Activated T-helper 2 cell treated with anti-CD3 and anti-CD28 coated beads, Interferon-gamma antibody, Interleukin-2, Interleukin-4, amounts not matched to agents 10 μg/mL and 5 μg/mL and 100 μg/mL, durations not matched to agents 14 hours and 24 hours and 36 hours (primary cell): Measurements from ENCODE around the gene CLMN. TPM values are rescaled to one million over a fixed set of nuclear protein-coding genes. Genes with fewer than 3 reads are reported as not detected.

Experiments
- DNase-seq: peaks from one replicate; pipeline ENCODE4 v3.0.0; 2021; ENCODE audit warnings: low spot score
- H3K27ac Mint-ChIP-seq: one replicate; pipeline ENCODE4 v1.8.0; 2021; ENCODE audit warnings: mixed read lengths
- H3K27me3 Mint-ChIP-seq: one replicate; pipeline ENCODE4 v1.8.0; 2021; ENCODE audit warnings: low read depth, mixed read lengths
- H3K36me3 Mint-ChIP-seq: one replicate; pipeline ENCODE4 v1.8.0; 2021; ENCODE audit warnings: low read depth, mixed read lengths
- H3K4me1 Mint-ChIP-seq: one replicate; pipeline ENCODE4 v1.8.0; 2021; ENCODE audit warnings: low read depth, mixed read lengths
- H3K4me3 Mint-ChIP-seq: one replicate; pipeline ENCODE4 v1.8.0; 2021; ENCODE audit warnings: low read depth, mild to moderate bottlenecking, moderate library complexity, mixed read lengths
- H3K9me3 Mint-ChIP-seq: one replicate; pipeline ENCODE4 v1.8.0; 2021; ENCODE audit warnings: mixed read lengths
- intact Hi-C: fragments of 100-400 bp; cut with micrococcal nuclease; formaldehyde crosslinking; loops from one replicate; pipeline ENCODE4 v1.15.1; 2023
- total RNA-seq: library from RNA; stranded (reverse); gene quantifications from 2 replicates; pipeline ENCODE4 v1.2.3, GENCODE V29; 2022

The CLMN gene
- total RNA-seq, 1 donor from 2014 or later = 1.3 TPM

GRCh38 chr14:95238487-95239298 lies 81.0 kb downstream of the CLMN start:
- H3K4me1 Mint-ChIP-seq = no peaks in the 10 kb centered on the region
- H3K36me3 Mint-ChIP-seq = no peaks in the 10 kb centered on the region
- peaks cover 7% of the 10 kb centered on the region for H3K27me3 Mint-ChIP-seq
- no peaks in the 10 kb centered on the region for H3K9me3 Mint-ChIP-seq
- no peak overlapping the region for H3K4me3 Mint-ChIP-seq
- H3K27ac Mint-ChIP-seq = no peak overlapping the region
- intact Hi-C loops = no loop called here
- DNase-seq = no peak

- H3K36me3 Mint-ChIP-seq = no peaks in the 10 kb centered on the region
- no peaks in the 10 kb centered on the region for H3K9me3 Mint-ChIP-seq
- H3K27me3 Mint-ChIP-seq = peaks cover 5% of the 10 kb centered on the region
- intact Hi-C loops = no loop called here
- H3K4me3 Mint-ChIP-seq = no peak overlapping the region
- no peak overlapping the region for H3K27ac Mint-ChIP-seq
- no peaks in the 10 kb centered on the region for H3K4me1 Mint-ChIP-seq
- DNase-seq = no peak
Measured at GRCh38 chr14:95237958-95238340, 81.8 kb downstream of the CLMN start.

DNA sequence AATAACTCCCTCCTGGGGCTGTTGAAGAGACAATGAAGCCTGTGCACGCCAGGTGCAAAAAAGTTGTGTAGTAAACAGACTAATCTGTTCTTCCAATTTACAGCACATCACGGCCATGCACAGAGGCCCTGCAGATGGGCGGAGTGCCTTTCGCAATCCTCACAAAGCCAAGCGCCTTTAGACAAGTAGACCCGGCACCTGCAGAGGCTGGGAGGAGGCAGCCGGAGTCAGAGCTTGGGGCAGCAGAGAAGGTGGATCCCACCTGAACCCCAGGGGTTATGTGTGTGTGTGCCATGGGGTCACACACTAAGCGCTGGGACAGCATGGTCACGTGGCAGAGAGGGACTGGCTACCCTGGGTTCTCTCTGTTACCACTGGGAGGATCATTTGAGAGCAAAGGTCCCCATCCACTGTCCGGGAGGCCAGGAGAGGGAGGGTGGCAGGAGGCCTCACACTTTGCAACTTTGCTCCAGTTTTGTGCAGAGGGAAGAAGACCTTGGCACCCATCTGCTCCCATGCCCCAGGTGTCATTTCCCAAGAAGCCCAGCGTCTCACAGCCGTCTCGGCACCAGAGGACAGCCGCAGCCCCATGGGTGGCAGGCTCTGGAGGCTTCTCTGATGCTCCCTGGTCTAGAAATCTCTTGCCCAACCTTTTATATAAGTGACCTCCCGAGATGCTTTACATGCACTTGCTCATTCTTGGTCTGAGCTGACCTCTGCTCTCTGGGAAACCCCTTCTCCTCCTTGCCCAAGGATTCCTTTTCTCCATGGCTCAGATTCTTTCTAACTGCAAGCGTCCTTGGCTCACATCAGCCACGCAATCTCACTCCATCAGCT lies 82.4 kb downstream of the CLMN start:
- intact Hi-C loops = no loop called here
- Mint-ChIP-seq H3K27me3 (peaks cover 5% of the 10 kb centered on the region), H3K9me3 (no peaks in the 10 kb centered on the region), H3K27ac (no peak overlapping the region), H3K4me3 (no peak overlapping the region), H3K4me1 (no peaks in the 10 kb centered on the region), H3K36me3 (no peaks in the 10 kb centered on the region)
- no peak for DNase-seq

DNA sequence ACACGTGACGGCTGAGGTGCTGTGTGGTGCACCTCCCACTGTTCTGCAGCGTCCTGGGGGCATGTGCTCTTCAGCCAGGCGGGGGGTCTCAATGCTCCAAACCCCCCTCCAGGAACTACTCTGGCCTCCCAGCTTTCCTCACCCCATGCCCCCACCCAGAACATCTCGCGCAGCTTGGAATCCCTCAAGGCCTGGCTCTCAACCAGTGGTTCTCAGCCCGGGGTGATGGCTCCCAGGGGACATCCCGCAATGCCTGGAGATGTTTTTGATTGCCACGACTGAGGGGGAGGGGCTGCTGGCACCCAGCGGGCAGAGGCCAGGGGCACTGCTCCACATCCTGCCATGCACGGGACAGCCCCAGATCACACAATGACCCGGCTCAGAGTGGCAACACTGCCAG lies 83.5 kb downstream of the CLMN start:
- H3K27ac Mint-ChIP-seq = no peak overlapping the region
- H3K4me1 Mint-ChIP-seq = no peaks in the 10 kb centered on the region
- no peak overlapping the region for H3K4me3 Mint-ChIP-seq
- H3K9me3 Mint-ChIP-seq = no peaks in the 10 kb centered on the region
- intact Hi-C loops = no loop called here
- DNase-seq = no peak
- H3K27me3 Mint-ChIP-seq = peaks cover 5% of the 10 kb centered on the region
- no peaks in the 10 kb centered on the region for H3K36me3 Mint-ChIP-seq

- Mint-ChIP-seq H3K4me3 (no peak overlapping the region), H3K36me3 (no peaks in the 10 kb centered on the region), H3K4me1 (no peaks in the 10 kb centered on the region), H3K27ac (no peak overlapping the region), H3K27me3 (peaks cover 5% of the 10 kb centered on the region), H3K9me3 (no peaks in the 10 kb centered on the region)
- DNase-seq = no peak
- intact Hi-C loops = no loop called here
Measured at GRCh38 chr14:95235767-95236166, 83.9 kb downstream of the CLMN start.

DNA sequence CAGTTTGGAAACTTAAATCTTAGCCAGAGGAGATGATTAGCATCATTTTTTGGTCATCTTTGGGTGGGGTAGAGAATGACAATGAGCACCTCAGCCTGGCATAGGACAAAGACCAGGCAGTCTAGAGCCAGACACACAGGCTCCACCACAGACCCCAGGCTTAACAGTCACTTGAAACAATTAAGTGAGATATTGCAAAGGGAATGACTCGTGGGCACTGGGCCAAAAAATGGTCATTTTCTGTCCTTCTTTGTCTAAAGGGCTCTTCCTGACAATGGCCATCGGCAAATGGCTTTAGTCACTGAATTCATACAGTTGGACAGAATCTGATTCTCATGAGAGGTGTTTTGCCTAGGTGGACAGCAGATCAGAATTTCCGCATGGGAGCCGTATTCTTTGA lies 84.4 kb downstream of the CLMN start:
- intact Hi-C loops = no loop called here
- Mint-ChIP-seq H3K4me1 (no peaks in the 10 kb centered on the region), H3K4me3 (no peak overlapping the region), H3K27ac (no peak overlapping the region), H3K27me3 (peaks cover 5% of the 10 kb centered on the region), H3K9me3 (no peaks in the 10 kb centered on the region), H3K36me3 (no peaks in the 10 kb centered on the region)
- no peak for DNase-seq

GRCh38 chr14:95234426-95234825 lies 85.3 kb downstream of the CLMN start:
- no peaks in the 10 kb centered on the region for H3K9me3 Mint-ChIP-seq
- no peak overlapping the region for H3K4me3 Mint-ChIP-seq
- no peaks in the 10 kb centered on the region for H3K36me3 Mint-ChIP-seq
- no peak for DNase-seq
- H3K27ac Mint-ChIP-seq = no peak overlapping the region
- H3K4me1 Mint-ChIP-seq = no peaks in the 10 kb centered on the region
- intact Hi-C loops = no loop called here
- H3K27me3 Mint-ChIP-seq = peaks cover 2% of the 10 kb centered on the region

- H3K4me1 Mint-ChIP-seq = no peaks in the 10 kb centered on the region
- DNase-seq = no peak
- no peaks in the 10 kb centered on the region for H3K27me3 Mint-ChIP-seq
- no peaks in the 10 kb centered on the region for H3K36me3 Mint-ChIP-seq
- intact Hi-C loops = no loop called here
- no peak overlapping the region for H3K4me3 Mint-ChIP-seq
- no peaks in the 10 kb centered on the region for H3K9me3 Mint-ChIP-seq
- H3K27ac Mint-ChIP-seq = no peak overlapping the region
Measured at GRCh38 chr14:95233702-95234241, 85.9 kb downstream of the CLMN start.

GRCh38 chr14:95232894-95233584 lies 86.7 kb downstream of the CLMN start:
- DNase-seq = no peak
- Mint-ChIP-seq H3K9me3 (no peaks in the 10 kb centered on the region), H3K4me3 (no peak overlapping the region), H3K4me1 (no peaks in the 10 kb centered on the region), H3K27ac (no peak overlapping the region), H3K36me3 (no peaks in the 10 kb centered on the region), H3K27me3 (no peaks in the 10 kb centered on the region)
- intact Hi-C loops = no loop called here

DNA sequence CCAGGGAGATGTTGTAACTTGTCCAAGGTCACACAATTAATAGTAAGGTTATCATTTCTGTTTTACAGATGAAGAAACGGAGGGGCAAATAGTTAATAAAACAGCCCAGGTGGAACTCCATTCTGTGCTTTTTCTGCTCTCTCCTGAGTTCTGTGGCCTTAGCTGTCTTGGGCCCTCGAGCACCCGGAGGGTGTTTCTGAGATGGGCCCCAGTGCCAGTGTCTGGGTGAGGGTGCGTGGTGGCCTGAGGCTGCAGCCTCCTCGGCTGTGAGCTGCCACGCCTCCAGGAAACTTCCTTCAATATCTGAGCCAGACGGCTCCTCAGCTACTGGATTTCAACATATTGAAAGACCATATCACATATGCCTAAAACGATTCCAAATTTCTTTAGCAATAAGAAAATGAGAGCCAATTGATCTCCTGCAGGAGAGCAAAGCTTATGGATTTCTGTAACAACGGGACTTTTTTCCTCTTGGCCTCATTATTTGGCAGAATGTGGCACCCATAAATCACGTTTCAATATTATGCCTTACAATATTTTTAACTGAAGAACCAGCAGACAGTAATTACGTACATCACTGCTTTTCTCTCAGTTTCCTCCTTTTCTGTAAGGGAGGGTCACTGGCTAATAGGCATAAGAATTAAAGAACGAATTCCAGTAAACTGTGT lies 87.6 kb downstream of the CLMN start:
- H3K4me1 Mint-ChIP-seq = no peaks in the 10 kb centered on the region
- no peak for DNase-seq
- intact Hi-C loops = no loop called here
- no peaks in the 10 kb centered on the region for H3K27me3 Mint-ChIP-seq
- no peaks in the 10 kb centered on the region for H3K36me3 Mint-ChIP-seq
- no peaks in the 10 kb centered on the region for H3K9me3 Mint-ChIP-seq
- H3K27ac Mint-ChIP-seq = no peak overlapping the region
- H3K4me3 Mint-ChIP-seq = no peak overlapping the region

DNA sequence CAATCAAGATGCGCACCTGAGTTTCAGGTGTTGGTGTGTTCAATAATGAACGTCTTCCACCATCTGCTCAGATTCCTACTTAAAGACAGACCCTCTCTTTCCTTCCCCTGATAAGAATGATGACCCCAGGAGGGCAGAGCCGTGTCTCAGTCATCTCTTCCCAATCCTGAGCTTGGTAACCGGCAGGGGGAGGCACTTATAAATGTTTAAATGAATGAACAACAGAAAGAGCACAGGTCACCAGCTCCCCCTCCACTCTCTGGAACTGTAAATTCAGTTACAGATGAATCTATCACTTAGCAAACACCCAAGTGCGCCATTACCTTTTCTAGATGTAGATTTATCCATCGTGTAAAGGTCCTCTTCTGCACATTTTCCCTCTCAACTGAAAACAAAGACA lies 90.0 kb downstream of the CLMN start:
- Mint-ChIP-seq H3K27me3 (no peaks in the 10 kb centered on the region), H3K36me3 (no peaks in the 10 kb centered on the region), H3K9me3 (no peaks in the 10 kb centered on the region), H3K4me3 (no peak overlapping the region), H3K27ac (no peak overlapping the region), H3K4me1 (no peaks in the 10 kb centered on the region)
- no peak for DNase-seq
- intact Hi-C loops = no loop called here

DNA sequence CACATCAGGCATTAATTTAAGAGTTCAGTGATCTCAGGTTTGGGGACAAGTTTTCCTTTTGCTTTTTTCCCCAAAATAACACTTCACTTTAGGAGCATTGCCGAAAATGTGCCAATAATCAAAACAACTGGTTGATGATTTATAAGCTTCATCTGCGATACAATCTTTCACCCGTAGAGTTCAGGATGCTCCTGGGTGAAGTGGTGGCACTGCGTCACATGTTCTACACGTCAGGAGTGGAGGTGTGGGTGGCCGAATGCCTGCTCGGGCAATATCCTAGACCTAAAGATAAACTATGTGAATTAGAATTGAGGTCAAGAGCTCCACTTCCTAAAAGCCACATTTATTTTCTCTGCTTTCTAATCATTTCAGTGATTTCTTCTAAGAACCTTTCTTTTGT lies 91.5 kb downstream of the CLMN start:
- DNase-seq = no peak
- Mint-ChIP-seq H3K27ac (no peak overlapping the region), H3K27me3 (no peaks in the 10 kb centered on the region), H3K36me3 (no peaks in the 10 kb centered on the region), H3K9me3 (no peaks in the 10 kb centered on the region), H3K4me1 (no peaks in the 10 kb centered on the region), H3K4me3 (no peak overlapping the region)
- intact Hi-C loops = no loop called here
